Inflammatory macrophage treated with lipopolysaccharide for 4 hours (primary cell): Measurements from ENCODE around the gene EGFR.

ENCODE experiments used
- DNase-seq: peaks from one replicate; pipeline ENCODE4 v3.0.0-alpha.2; 2020

EGFR gene

GRCh38 chr7:55108401-55108800 is 89.6 kb downstream of the EGFR start:
- no peak for DNase-seq

GRCh38 chr7:55108818-55109217 is 90.0 kb downstream of the EGFR start:
- no peak for DNase-seq

GRCh38 chr7:55109404-55110167 is 90.8 kb downstream of the EGFR start:
- DNase-seq, result no peak

- no peak for DNase-seq
These were observed 91.6 kb downstream of the EGFR start for GRCh38 chr7:55110282-55110992.

GRCh38 chr7:55110993-55111361 is 92.2 kb downstream of the EGFR start:
- no peak for DNase-seq

- DNase-seq, result no peak
These were observed 93.2 kb downstream of the EGFR start for GRCh38 chr7:55112056-55112455.

- DNase-seq, result no peak
These were observed 95.1 kb downstream of the EGFR start for GRCh38 chr7:55113760-55114540.

GRCh38 chr7:55117286-55117685 is 98.5 kb downstream of the EGFR start:
- DNase-seq, result no peak

GRCh38 chr7:55118426-55118825 is 99.6 kb downstream of the EGFR start:
- no peak for DNase-seq

- DNase-seq, result no peak
These were observed 100.8 kb downstream of the EGFR start for GRCh38 chr7:55119571-55119970.

GRCh38 chr7:55120074-55120473 is 101.3 kb downstream of the EGFR start:
- no peak for DNase-seq

- DNase-seq, result no peak
These were observed 101.8 kb downstream of the EGFR start for GRCh38 chr7:55120501-55121198.

- no peak for DNase-seq
These were observed 102.4 kb downstream of the EGFR start for GRCh38 chr7:55121249-55121648.

- no peak for DNase-seq
These were observed 103.4 kb downstream of the EGFR start for GRCh38 chr7:55122263-55122662.

GRCh38 chr7:55124989-55125875 is 106.4 kb downstream of the EGFR start:
- DNase-seq, result no peak

- DNase-seq, result no peak
These were observed 108.3 kb downstream of the EGFR start for GRCh38 chr7:55127135-55127551.

- DNase-seq, result no peak
These were observed 108.8 kb downstream of the EGFR start for GRCh38 chr7:55127622-55128081.

- no peak for DNase-seq
These were observed 110.0 kb downstream of the EGFR start for GRCh38 chr7:55128693-55129394.

GRCh38 chr7:55129541-55130394 is 111.0 kb downstream of the EGFR start:
- DNase-seq, result no peak
